Parathyroid adenoma (tissue), 2 donors: ENCODE data around the gene GKN2.

Experiments
- H2AFZ ChIP-seq: fragments of 300-600 bp; sonication (generic); one replicate; pipeline ENCODE4 v1.7.0; 2017; ENCODE audit warnings: antibody characterized with exemption, mild to moderate bottlenecking
- H3K27ac ChIP-seq: fragments of 300-600 bp; sonication (generic); one replicate; pipeline ENCODE4 v1.7.0; 2017
- H3K27me3 ChIP-seq: fragments of 300-600 bp; sonication (generic); one replicate; pipeline ENCODE4 v1.7.0; 2017; ENCODE audit warnings: low read length; ENCODE audit not compliant: control insufficient read depth, insufficient read depth
- H3K36me3 ChIP-seq: fragments of 300-600 bp; sonication (generic); one replicate; pipeline ENCODE4 v1.7.0; 2017; ENCODE audit warnings: low read length; ENCODE audit not compliant: control insufficient read depth, insufficient read depth
- H3K4me1 ChIP-seq: fragments of 300-600 bp; sonication (generic); one replicate; pipeline ENCODE4 v1.7.0; 2017; ENCODE audit warnings: control low read depth
- H3K4me2 ChIP-seq: fragments of 300-600 bp; sonication (generic); one replicate; pipeline ENCODE4 v1.7.0; 2017; ENCODE audit warnings: low read length
- H3K4me3 ChIP-seq: fragments of 300-600 bp; sonication (generic); one replicate; pipeline ENCODE4 v1.7.0; 2017; ENCODE audit warnings: low read depth, low read length
- H3K79me2 ChIP-seq: fragments of 300-600 bp; sonication (generic); one replicate; pipeline ENCODE4 v1.7.0; 2017; ENCODE audit warnings: control low read depth
- H3K9ac ChIP-seq: fragments of 300-600 bp; sonication (generic); one replicate; pipeline ENCODE4 v1.7.0; 2017; ENCODE audit warnings: mild to moderate bottlenecking
- H3K9me3 ChIP-seq: fragments of 300-600 bp; sonication (generic); one replicate; pipeline ENCODE4 v1.7.0; 2017; ENCODE audit warnings: low read length; ENCODE audit not compliant: control insufficient read depth
- CTCF ChIP-seq: fragments of 300-600 bp; sonication (generic); IDR thresholded peaks from one replicate; pipeline ENCODE4 v1.7.0; 2017; ENCODE audit warnings: antibody characterized with exemption, mild to moderate bottlenecking
- donor health status: primary hyperparathyroidism.

GKN2 gene

DNA sequence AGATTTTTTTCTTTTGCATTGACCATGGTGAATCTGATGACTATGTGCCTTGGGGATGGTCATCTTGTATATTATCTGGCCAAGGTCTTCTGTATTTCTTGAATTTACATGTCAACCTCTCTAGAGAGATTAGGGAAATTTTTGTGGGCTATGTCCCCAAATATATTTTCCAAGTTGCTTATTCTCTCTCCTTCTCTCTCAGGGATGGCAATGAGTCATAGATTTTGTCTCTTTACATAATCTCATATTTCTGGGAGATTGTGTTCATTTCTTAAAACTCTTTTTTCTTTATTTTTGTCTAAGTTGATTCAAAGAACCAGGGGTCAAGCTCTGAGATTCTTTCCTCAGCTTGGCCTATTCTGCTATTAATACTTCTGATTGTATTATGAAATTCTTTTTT is 9.9 kb downstream of the GKN2 start:
- no peak overlapping the region for H3K4me2 ChIP-seq
- no peaks in the 10 kb centered on the region for H3K36me3 ChIP-seq
- no peaks in the 10 kb centered on the region for H3K27me3 ChIP-seq
- no peak overlapping the region for H2AFZ ChIP-seq
- no peak overlapping the region for H3K9ac ChIP-seq
- H3K27ac ChIP-seq, result no peak overlapping the region
- TF ChIP-seq CTCF, result no peak
- H3K9me3 ChIP-seq, result no peaks in the 10 kb centered on the region
- H3K79me2 ChIP-seq, result no peaks in the 10 kb centered on the region
- no peaks in the 10 kb centered on the region for H3K4me1 ChIP-seq
- H3K4me3 ChIP-seq, result no peak overlapping the region

- no peaks in the 10 kb centered on the region for H3K79me2 ChIP-seq
- no peak overlapping the region for H3K4me3 ChIP-seq
- no peak for TF ChIP-seq CTCF
- no peak overlapping the region for H3K4me2 ChIP-seq
- no peak overlapping the region for H3K27ac ChIP-seq
- H3K27me3 ChIP-seq, result no peaks in the 10 kb centered on the region
- H2AFZ ChIP-seq, result no peak overlapping the region
- no peaks in the 10 kb centered on the region for H3K36me3 ChIP-seq
- H3K9me3 ChIP-seq, result no peaks in the 10 kb centered on the region
- no peaks in the 10 kb centered on the region for H3K4me1 ChIP-seq
- no peak overlapping the region for H3K9ac ChIP-seq
Observed at GRCh38 chr2:68940369-68940768, 12.3 kb downstream of the GKN2 start.

- no peaks in the 10 kb centered on the region for H3K4me1 ChIP-seq
- H3K27me3 ChIP-seq, result no peaks in the 10 kb centered on the region
- no peak for TF ChIP-seq CTCF
- H3K79me2 ChIP-seq, result no peaks in the 10 kb centered on the region
- no peaks in the 10 kb centered on the region for H3K36me3 ChIP-seq
- no peak overlapping the region for H2AFZ ChIP-seq
- H3K9me3 ChIP-seq, result no peaks in the 10 kb centered on the region
- H3K4me3 ChIP-seq, result no peak overlapping the region
- H3K9ac ChIP-seq, result no peak overlapping the region
- H3K4me2 ChIP-seq, result no peak overlapping the region
- no peak overlapping the region for H3K27ac ChIP-seq
Observed at GRCh38 chr2:68939962-68940361, 12.7 kb downstream of the GKN2 start.

GRCh38 chr2:68938938-68939337 is 13.8 kb downstream of the GKN2 start:
- no peak for TF ChIP-seq CTCF
- Histone ChIP-seq H3K27me3 (no peaks in the 10 kb centered on the region), H3K79me2 (no peaks in the 10 kb centered on the region), H3K36me3 (no peaks in the 10 kb centered on the region), H3K9me3 (no peaks in the 10 kb centered on the region), H3K27ac (no peak overlapping the region), H2AFZ (no peak overlapping the region), H3K4me1 (no peaks in the 10 kb centered on the region), H3K9ac (no peak overlapping the region), H3K4me3 (no peak overlapping the region), H3K4me2 (no peak overlapping the region)

DNA sequence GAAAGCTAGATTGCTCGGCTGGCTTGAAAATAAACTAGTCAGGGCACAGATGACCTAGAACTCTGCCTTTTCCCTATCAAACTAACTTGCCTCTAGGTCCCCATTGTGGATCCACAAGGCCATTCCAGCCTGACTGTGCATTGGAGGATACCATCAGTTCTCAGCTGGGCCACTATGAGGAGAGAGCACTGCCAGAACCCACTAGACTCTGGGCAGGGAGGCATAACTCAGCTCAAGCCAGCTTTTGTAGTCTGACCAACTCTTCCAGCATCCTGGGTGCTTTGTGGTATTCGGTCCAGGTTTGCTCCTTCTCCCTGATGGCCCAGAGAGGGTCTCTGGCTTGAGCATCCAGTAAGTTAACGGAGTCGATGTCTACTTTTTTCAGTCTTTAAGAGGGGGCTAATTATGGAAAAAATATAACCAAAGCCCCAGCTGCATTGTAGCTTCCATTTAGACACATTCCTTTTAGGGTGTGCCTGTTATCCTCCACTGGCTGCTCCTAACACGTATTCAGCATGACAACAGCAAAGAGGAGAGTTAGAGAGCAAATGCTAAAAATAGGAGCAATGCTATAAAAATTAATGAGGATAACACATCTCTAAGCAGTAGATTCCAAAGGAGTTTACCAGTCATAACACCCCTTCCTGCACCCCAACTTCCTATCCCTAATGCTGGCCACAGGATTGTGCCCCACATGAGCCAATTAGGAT is 15.2 kb downstream of the GKN2 start:
- no peak overlapping the region for H3K27ac ChIP-seq

More for the DNA sequence above, 15.2 kb downstream of the GKN2 start:
- H3K4me2 ChIP-seq, result no peak overlapping the region
- H3K4me1 ChIP-seq, result no peaks in the 10 kb centered on the region
- no peak overlapping the region for H3K4me3 ChIP-seq
- no peak overlapping the region for H3K9ac ChIP-seq
- TF ChIP-seq CTCF, result no peak
- H3K36me3 ChIP-seq, result no peaks in the 10 kb centered on the region
- no peaks in the 10 kb centered on the region for H3K9me3 ChIP-seq
- no peak overlapping the region for H2AFZ ChIP-seq
- no peaks in the 10 kb centered on the region for H3K79me2 ChIP-seq
- no peaks in the 10 kb centered on the region for H3K27me3 ChIP-seq
